Fibroblast of skin of left quadriceps (primary cell): ENCODE data around the gene SRGAP3.
"Not testable (repeated sequence)": the region's sequence is repeated elsewhere in the genome, so short reads cannot be mapped to it uniquely, and the experiment has no call there.

Experiments
- DNase-seq, 2 experiments: peaks; one replicate each; pipeline ENCODE4 v3.0.0-alpha.2; 2013; ENCODE audit warnings: low read depth in 2 of 2

SRGAP3 gene

GRCh38 chr3:9249273-9250192 is at the start of gene SRGAP3:
Gene SRGAP3 (minus strand): TSS chr3:9249646. CDS start chr3:9248951, 695 bp downstream.
- peak; percentile 74 for DNase-seq

GRCh38 chr3:9298236-9298635 is 48.8 kb upstream of the SRGAP3 start:
- DNase-seq: no peak

- DNase-seq: no peak
Measured at GRCh38 chr3:9296241-9296640, 46.8 kb upstream of the SRGAP3 start.

- no peak for DNase-seq
Measured at GRCh38 chr3:9295007-9295406, 45.6 kb upstream of the SRGAP3 start.

- not testable (repeated sequence) for DNase-seq
Measured at GRCh38 chr3:9293953-9294352, 44.5 kb upstream of the SRGAP3 start.

GRCh38 chr3:9293076-9293475 is 43.6 kb upstream of the SRGAP3 start:
- no peak for DNase-seq

- DNase-seq: no peak
Measured at GRCh38 chr3:9292516-9292915, 43.1 kb upstream of the SRGAP3 start.

GRCh38 chr3:9291821-9292410 is 42.5 kb upstream of the SRGAP3 start:
- peak in 1 of 2 experiments; percentile 50 for DNase-seq

GRCh38 chr3:9290566-9290965 is 41.1 kb upstream of the SRGAP3 start:
- DNase-seq: peak in 1 of 2 experiments; percentile 57

- not testable (repeated sequence) for DNase-seq
Measured at GRCh38 chr3:9281533-9281932, 32.1 kb upstream of the SRGAP3 start.

- no peak for DNase-seq
Measured at GRCh38 chr3:9280451-9281219, 31.2 kb upstream of the SRGAP3 start.

- no peak for DNase-seq
Measured at GRCh38 chr3:9279966-9280365, 30.5 kb upstream of the SRGAP3 start.

GRCh38 chr3:9278498-9278897 is 29.1 kb upstream of the SRGAP3 start:
- no peak for DNase-seq

- DNase-seq: no peak
Measured at GRCh38 chr3:9278085-9278484, 28.6 kb upstream of the SRGAP3 start.

GRCh38 chr3:9276761-9277370 is 27.4 kb upstream of the SRGAP3 start:
- no peak for DNase-seq

GRCh38 chr3:9271903-9272302 is 22.5 kb upstream of the SRGAP3 start:
- no peak for DNase-seq

- DNase-seq: no peak
Measured at GRCh38 chr3:9270704-9271103, 21.3 kb upstream of the SRGAP3 start.

GRCh38 chr3:9266716-9267115 is 17.3 kb upstream of the SRGAP3 start:
- DNase-seq: no peak

- DNase-seq: no peak
Measured at GRCh38 chr3:9260305-9260704, 10.9 kb upstream of the SRGAP3 start.

- DNase-seq: no peak
Measured at GRCh38 chr3:9257092-9257491, 7.6 kb upstream of the SRGAP3 start.

- no peak for DNase-seq
Measured at GRCh38 chr3:9255976-9256375, 6.5 kb upstream of the SRGAP3 start.

- DNase-seq: no peak
Measured at GRCh38 chr3:9254764-9255163, 5.3 kb upstream of the SRGAP3 start.
